ENCODE measurements around the gene SLC25A29.

The SLC25A29 gene

GRCh38 chr14:100348784-100349685, 42.8 kb upstream of the SLC25A29 start:
- Histone ChIP-seq H3K9ac (ENCODE audit: low read length) (no peak overlapping the region), H3K4me1 (ENCODE audit: control insufficient read depth in 1 of 2, insufficient read depth in 2 of 2, low read length in 2 of 2) (no peaks in the 10 kb centered on the region), H3K14ac (ENCODE audit: low read length) (no peak overlapping the region), H4K91ac (ENCODE audit: low read depth, low read length) (no peak overlapping the region), H2AK5ac (ENCODE audit: low read length) (no peak overlapping the region), H2BK5ac (ENCODE audit: low read depth, low read length, poor library complexity) (no peak overlapping the region), H2AFZ (ENCODE audit: insufficient read depth, low read length, poor library complexity) (no peak overlapping the region), H3K79me2 (ENCODE audit: control insufficient read depth, insufficient read depth, low read length, poor library complexity) (no peaks in the 10 kb centered on the region), H3K4me2 (ENCODE audit: low read length) (no peak overlapping the region), H3K18ac (ENCODE audit: low read length) (no peak overlapping the region), H3K4ac (ENCODE audit: low read depth, low read length) (no peak overlapping the region), H3K27ac (ENCODE audit: low read depth, low read length) (no peak overlapping the region), H4K8ac (ENCODE audit: low read depth, low read length) (no peak overlapping the region), H3K9me3 (ENCODE audit: insufficient read depth, low read depth, low read length) (peaks cover 6% of the 10 kb centered on the region), H2BK120ac (ENCODE audit: insufficient read depth, low read length, poor library complexity) (no peak overlapping the region), H3K23ac (ENCODE audit: low read length) (no peak overlapping the region), H2BK12ac (ENCODE audit: low read length) (no peak overlapping the region), H3K79me1 (ENCODE audit: low read length) (no peaks in the 10 kb centered on the region), H4K12ac (ENCODE audit: low read depth, low read length) (no peak overlapping the region), H3K4me3 (ENCODE audit: low read depth, low read length) (no peak overlapping the region), H3K27me3 (ENCODE audit: insufficient read depth, low read length) (no peaks in the 10 kb centered on the region), H3K36me3 (ENCODE audit: control insufficient read depth in 1 of 2, insufficient read depth in 2 of 2, low read length in 2 of 2) (peaks cover 23 to 38% of the 10 kb centered on the region in 2 experiments)
- WGBS (ENCODE audit: extremely low coverage, insufficient coverage, insufficient read length), result no CpG with 5 or more reads among the region's 14 CpGs
- DNase-seq, result no peak

GRCh38 chr14:100348253-100348729, 42.0 kb upstream of the SLC25A29 start:
- Histone ChIP-seq H3K9ac (ENCODE audit: low read length) (no peak overlapping the region), H3K14ac (ENCODE audit: low read length) (no peak overlapping the region), H3K27me3 (ENCODE audit: insufficient read depth, low read length) (no peaks in the 10 kb centered on the region), H3K36me3 (ENCODE audit: control insufficient read depth in 1 of 2, insufficient read depth in 2 of 2, low read length in 2 of 2) (peaks cover 20 to 31% of the 10 kb centered on the region in 2 experiments), H4K8ac (ENCODE audit: low read depth, low read length) (no peak overlapping the region), H3K4me2 (ENCODE audit: low read length) (no peak overlapping the region), H3K4ac (ENCODE audit: low read depth, low read length) (no peak overlapping the region), H3K18ac (ENCODE audit: low read length) (no peak overlapping the region), H3K9me3 (ENCODE audit: insufficient read depth, low read depth, low read length) (peaks cover 6% of the 10 kb centered on the region), H2BK5ac (ENCODE audit: low read depth, low read length, poor library complexity) (no peak overlapping the region), H4K91ac (ENCODE audit: low read depth, low read length) (no peak overlapping the region), H3K4me3 (ENCODE audit: low read depth, low read length) (no peak overlapping the region), H2BK120ac (ENCODE audit: insufficient read depth, low read length, poor library complexity) (no peak overlapping the region), H2AFZ (ENCODE audit: insufficient read depth, low read length, poor library complexity) (no peak overlapping the region), H3K27ac (ENCODE audit: low read depth, low read length) (no peak overlapping the region), H2AK5ac (ENCODE audit: low read length) (no peak overlapping the region), H3K23ac (ENCODE audit: low read length) (no peak overlapping the region), H2BK12ac (ENCODE audit: low read length) (no peak overlapping the region), H3K79me1 (ENCODE audit: low read length) (no peaks in the 10 kb centered on the region), H3K4me1 (ENCODE audit: control insufficient read depth in 1 of 2, insufficient read depth in 2 of 2, low read length in 2 of 2) (no peaks in the 10 kb centered on the region), H3K79me2 (ENCODE audit: control insufficient read depth, insufficient read depth, low read length, poor library complexity) (no peaks in the 10 kb centered on the region), H4K12ac (ENCODE audit: low read depth, low read length) (no peak overlapping the region)
- DNase-seq, result no peak
- WGBS (ENCODE audit: extremely low coverage, insufficient coverage, insufficient read length), result no CpG with 5 or more reads among the region's 12 CpGs

GRCh38 chr14:100346306-100347091, 40.3 kb upstream of the SLC25A29 start:
- no peaks in the 10 kb centered on the region for H3K79me1 ChIP-seq (ENCODE audit: low read length)
- no peak overlapping the region for H3K14ac ChIP-seq (ENCODE audit: low read length)
- no peak overlapping the region for H2BK12ac ChIP-seq (ENCODE audit: low read length)
- no peak overlapping the region for H3K4me2 ChIP-seq (ENCODE audit: low read length)
- no peak overlapping the region for H2AK5ac ChIP-seq (ENCODE audit: low read length)
- H3K4me1 ChIP-seq (ENCODE audit: control insufficient read depth in 1 of 2, insufficient read depth in 2 of 2, low read length in 2 of 2), result peaks cover 0 to 3% of the 10 kb centered on the region in 2 experiments
- no peak overlapping the region for H3K9ac ChIP-seq (ENCODE audit: low read length)
- H4K12ac ChIP-seq (ENCODE audit: low read depth, low read length), result no peak overlapping the region
- no peak overlapping the region for H3K23ac ChIP-seq (ENCODE audit: low read length)
- peaks cover 6% of the 10 kb centered on the region for H3K9me3 ChIP-seq (ENCODE audit: insufficient read depth, low read depth, low read length)
- no peak overlapping the region for H3K4ac ChIP-seq (ENCODE audit: low read depth, low read length)
- H3K79me2 ChIP-seq (ENCODE audit: control insufficient read depth, insufficient read depth, low read length, poor library complexity), result no peaks in the 10 kb centered on the region
- DNase-seq, result no peak
- H4K91ac ChIP-seq (ENCODE audit: low read depth, low read length), result no peak overlapping the region
- peaks cover 22 to 30% of the 10 kb centered on the region in 2 experiments for H3K36me3 ChIP-seq (ENCODE audit: control insufficient read depth in 1 of 2, insufficient read depth in 2 of 2, low read length in 2 of 2)
- no peak overlapping the region for H3K4me3 ChIP-seq (ENCODE audit: low read depth, low read length)
- no peaks in the 10 kb centered on the region for H3K27me3 ChIP-seq (ENCODE audit: insufficient read depth, low read length)
- no peak overlapping the region for H3K18ac ChIP-seq (ENCODE audit: low read length)
- no CpG with 5 or more reads among the region's 12 CpGs for WGBS (ENCODE audit: extremely low coverage, insufficient coverage, insufficient read length)
- H2BK120ac ChIP-seq (ENCODE audit: insufficient read depth, low read length, poor library complexity), result no peak overlapping the region
- H2AFZ ChIP-seq (ENCODE audit: insufficient read depth, low read length, poor library complexity), result no peak overlapping the region
- H4K8ac ChIP-seq (ENCODE audit: low read depth, low read length), result no peak overlapping the region
- H3K27ac ChIP-seq (ENCODE audit: low read depth, low read length), result no peak overlapping the region
- H2BK5ac ChIP-seq (ENCODE audit: low read depth, low read length, poor library complexity), result no peak overlapping the region

GRCh38 chr14:100345711-100346110, 39.5 kb upstream of the SLC25A29 start:
- H3K79me2 ChIP-seq (ENCODE audit: control insufficient read depth, insufficient read depth, low read length, poor library complexity), result no peaks in the 10 kb centered on the region
- no peak overlapping the region for H3K14ac ChIP-seq (ENCODE audit: low read length)
- H2BK12ac ChIP-seq (ENCODE audit: low read length), result no peak overlapping the region
- no peak overlapping the region for H4K12ac ChIP-seq (ENCODE audit: low read depth, low read length)
- H2AK5ac ChIP-seq (ENCODE audit: low read length), result no peak overlapping the region
- no peak overlapping the region for H2BK5ac ChIP-seq (ENCODE audit: low read depth, low read length, poor library complexity)
- peaks cover 4 to 8% of the 10 kb centered on the region in 2 experiments for H3K4me1 ChIP-seq (ENCODE audit: control insufficient read depth in 1 of 2, insufficient read depth in 2 of 2, low read length in 2 of 2)
- H3K4me2 ChIP-seq (ENCODE audit: low read length), result no peak overlapping the region
- H3K9me3 ChIP-seq (ENCODE audit: insufficient read depth, low read depth, low read length), result peaks cover 4% of the 10 kb centered on the region
- no CpG with 5 or more reads among the region's 17 CpGs for WGBS (ENCODE audit: extremely low coverage, insufficient coverage, insufficient read length)
- H3K4ac ChIP-seq (ENCODE audit: low read depth, low read length), result no peak overlapping the region
- no peak overlapping the region for H3K23ac ChIP-seq (ENCODE audit: low read length)
- no peaks in the 10 kb centered on the region for H3K27me3 ChIP-seq (ENCODE audit: insufficient read depth, low read length)
- no peak overlapping the region for H3K27ac ChIP-seq (ENCODE audit: low read depth, low read length)
- H3K18ac ChIP-seq (ENCODE audit: low read length), result no peak overlapping the region
- no peak overlapping the region for H2AFZ ChIP-seq (ENCODE audit: insufficient read depth, low read length, poor library complexity)
- H4K91ac ChIP-seq (ENCODE audit: low read depth, low read length), result no peak overlapping the region
- no peak overlapping the region for H2BK120ac ChIP-seq (ENCODE audit: insufficient read depth, low read length, poor library complexity)
- peaks cover 17 to 25% of the 10 kb centered on the region in 2 experiments for H3K36me3 ChIP-seq (ENCODE audit: control insufficient read depth in 1 of 2, insufficient read depth in 2 of 2, low read length in 2 of 2)
- no peak for DNase-seq
- H3K4me3 ChIP-seq (ENCODE audit: low read depth, low read length), result no peak overlapping the region
- no peak overlapping the region for H3K9ac ChIP-seq (ENCODE audit: low read length)
- no peak overlapping the region for H4K8ac ChIP-seq (ENCODE audit: low read depth, low read length)
- no peaks in the 10 kb centered on the region for H3K79me1 ChIP-seq (ENCODE audit: low read length)

Measured in trophoblast cell (in vitro differentiated cells and primary cell).